Activated CD4-positive, alpha-beta T cell treated with anti-CD3 and anti-CD28 coated beads for 48 hours (primary cell): Measurements from ENCODE around the gene PCDHB5.
"Not testable (repeated sequence)": the region's sequence is repeated elsewhere in the genome, so short reads cannot be mapped to it uniquely, and the experiment has no call there.

Experiments used
- DNase-seq: peaks from one replicate; pipeline ENCODE4 v3.0.0-alpha.2; 2020

The PCDHB5 gene

DNA sequence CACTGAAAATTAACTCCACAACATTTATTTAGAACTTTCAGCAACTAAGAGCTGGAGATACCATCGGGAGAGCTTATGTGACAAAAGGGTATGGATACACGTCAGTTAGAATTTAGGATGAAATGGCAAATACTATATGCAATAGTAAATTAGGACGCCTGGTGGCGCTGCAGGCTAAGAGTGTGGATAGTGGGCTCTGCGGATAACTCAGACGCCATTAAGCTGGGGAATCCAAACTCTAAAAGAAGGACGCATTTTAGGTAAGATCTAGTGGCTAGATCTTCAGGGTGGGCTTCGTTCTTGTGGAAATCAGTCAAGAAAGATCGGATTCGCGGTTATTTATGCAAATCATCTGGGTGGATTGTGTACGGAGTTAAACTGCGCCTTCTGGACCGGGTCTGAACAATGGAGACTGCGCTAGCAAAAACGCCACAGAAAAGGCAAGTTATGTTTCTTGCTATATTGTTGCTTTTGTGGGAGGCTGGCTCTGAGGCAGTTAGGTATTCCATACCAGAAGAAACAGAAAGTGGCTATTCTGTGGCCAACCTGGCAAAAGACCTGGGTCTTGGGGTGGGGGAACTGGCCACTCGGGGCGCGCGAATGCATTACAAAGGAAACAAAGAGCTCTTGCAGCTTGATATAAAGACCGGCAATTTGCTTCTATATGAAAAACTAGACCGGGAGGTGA, at the start of gene PCDHB5:
TSS of gene PCDHB5 (plus strand) at position 177 of the 688 bp plus-strand sequence. CDS start at position 406, 229 bp downstream.
- DNase-seq = peak; percentile 27

DNA sequence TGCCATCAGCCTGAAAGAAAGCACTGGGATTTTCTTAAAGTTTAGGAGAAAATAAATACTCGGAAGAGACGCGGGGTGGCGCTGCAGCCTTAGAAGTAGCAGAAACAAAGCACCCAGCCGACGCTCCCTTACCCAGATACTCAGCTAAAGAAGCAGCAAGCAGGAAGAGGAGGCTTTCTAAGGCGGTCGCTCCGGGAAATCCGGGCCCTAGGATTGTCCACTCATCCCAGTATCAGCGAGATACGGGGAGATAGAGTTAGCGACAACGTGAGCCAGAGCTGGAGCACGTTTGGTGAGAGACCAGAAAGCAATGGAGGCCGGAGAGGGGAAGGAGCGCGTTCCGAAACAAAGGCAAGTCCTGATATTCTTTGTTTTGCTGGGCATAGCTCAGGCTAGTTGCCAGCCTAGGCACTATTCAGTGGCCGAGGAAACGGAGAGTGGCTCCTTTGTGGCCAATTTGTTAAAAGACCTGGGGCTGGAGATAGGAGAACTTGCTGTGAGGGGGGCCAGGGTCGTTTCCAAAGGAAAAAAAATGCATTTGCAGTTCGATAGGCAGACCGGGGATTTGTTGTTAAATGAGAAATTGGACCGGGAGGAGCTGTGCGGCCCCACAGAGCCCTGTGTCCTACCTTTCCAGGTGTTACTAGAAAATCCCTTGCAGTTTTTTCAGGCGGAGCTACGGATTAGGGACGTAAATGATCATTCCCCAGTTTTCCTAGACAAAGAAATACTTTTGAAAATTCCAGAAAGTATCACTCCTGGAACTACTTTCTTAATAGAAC, 40.3 kb upstream of the PCDHB5 start, which contains the start of gene PCDHB2:
TSS of gene PCDHB2 (plus strand) at position 135 of the 782 bp plus-strand sequence. CDS start at position 311, 176 bp downstream.
- no peak for DNase-seq

DNA sequence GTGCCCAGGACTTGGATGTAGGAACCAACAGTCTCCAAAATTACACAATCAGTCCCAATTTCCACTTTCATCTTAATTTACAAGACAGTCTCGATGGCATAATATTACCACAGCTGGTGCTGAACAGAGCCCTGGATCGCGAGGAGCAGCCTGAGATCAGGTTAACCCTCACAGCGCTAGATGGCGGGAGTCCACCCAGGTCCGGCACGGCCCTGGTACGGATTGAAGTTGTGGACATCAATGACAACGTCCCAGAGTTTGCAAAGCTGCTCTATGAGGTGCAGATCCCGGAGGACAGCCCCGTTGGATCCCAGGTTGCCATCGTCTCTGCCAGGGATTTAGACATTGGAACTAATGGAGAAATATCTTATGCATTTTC, 39.8 kb upstream of the PCDHB5 start:
- DNase-seq = no peak

DNA sequence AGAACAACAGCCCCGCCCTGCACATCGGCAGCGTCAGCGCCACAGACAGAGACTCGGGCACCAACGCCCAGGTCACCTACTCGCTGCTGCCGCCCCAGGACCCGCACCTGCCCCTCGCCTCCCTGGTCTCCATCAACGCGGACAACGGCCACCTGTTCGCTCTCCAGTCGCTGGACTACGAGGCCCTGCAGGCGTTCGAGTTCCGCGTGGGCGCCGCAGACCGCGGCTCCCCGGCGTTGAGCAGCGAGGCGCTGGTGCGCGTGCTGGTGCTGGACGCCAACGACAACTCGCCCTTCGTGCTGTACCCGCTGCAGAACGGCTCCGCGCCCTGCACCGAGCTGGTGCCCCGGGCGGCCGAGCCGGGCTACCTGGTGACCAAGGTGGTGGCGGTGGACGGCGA, 38.8 kb upstream of the PCDHB5 start:
- DNase-seq = not testable (repeated sequence)

DNA sequence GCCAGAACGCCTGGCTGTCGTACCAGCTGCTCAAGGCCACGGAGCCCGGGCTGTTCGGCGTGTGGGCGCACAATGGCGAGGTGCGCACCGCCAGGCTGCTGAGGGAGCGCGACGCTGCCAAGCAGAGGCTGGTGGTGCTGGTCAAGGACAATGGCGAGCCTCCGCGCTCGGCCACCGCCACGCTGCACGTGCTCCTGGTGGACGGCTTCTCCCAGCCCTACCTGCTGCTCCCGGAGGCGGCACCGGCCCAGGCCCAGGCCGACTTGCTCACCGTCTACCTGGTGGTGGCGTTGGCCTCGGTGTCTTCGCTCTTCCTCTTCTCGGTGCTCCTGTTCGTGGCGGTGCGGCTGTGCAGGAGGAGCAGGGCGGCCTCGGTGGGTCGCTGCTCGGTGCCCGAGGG, 38.4 kb upstream of the PCDHB5 start:
- DNase-seq = not testable (repeated sequence)

DNA sequence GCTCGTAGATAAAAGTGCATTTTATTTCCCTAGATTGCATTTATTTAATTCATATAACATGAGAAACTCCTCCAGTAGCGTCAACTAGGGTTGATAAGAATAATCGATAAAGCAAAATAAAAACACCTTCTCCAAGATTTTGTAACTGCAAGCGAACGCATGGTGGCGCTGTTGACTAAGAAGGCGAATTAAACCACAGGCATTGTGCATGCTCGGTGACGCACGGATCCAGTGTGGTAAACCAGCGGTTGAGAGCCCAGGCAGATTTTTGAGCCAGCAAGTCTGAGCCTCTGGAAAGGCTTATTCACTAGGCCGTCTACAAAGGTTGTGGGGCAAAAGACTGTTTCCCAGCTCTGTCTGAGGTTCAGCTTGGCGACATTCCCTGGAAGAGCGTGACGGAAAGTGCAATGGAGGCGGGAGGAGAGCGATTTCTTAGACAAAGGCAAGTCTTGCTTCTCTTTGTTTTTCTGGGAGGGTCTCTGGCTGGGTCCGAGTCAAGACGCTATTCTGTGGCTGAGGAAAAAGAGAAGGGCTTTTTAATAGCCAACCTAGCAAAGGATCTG, 34.7 kb upstream of the PCDHB5 start, which contains the start of gene PCDHB3:
TSS of gene PCDHB3 (plus strand) at position 231 of the 563 bp plus-strand sequence. CDS start at position 408, 177 bp downstream.
- peak; percentile 72 for DNase-seq

DNA sequence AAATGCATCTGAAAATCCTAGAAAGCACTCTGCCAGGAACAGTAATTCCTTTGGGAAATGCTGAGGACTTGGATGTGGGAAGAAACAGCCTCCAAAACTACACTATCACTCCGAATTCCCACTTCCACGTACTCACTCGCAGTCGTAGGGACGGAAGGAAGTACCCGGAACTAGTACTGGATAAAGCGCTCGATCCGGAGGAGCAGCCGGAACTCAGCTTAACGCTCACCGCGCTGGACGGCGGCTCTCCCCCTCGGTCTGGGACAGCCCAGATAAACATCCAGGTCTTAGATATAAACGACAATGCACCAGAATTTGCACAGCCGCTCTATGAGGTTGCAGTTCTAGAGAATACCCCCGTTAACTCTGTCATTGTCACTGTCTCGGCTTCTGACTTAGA, 33.9 kb upstream of the PCDHB5 start:
- no peak for DNase-seq

DNA sequence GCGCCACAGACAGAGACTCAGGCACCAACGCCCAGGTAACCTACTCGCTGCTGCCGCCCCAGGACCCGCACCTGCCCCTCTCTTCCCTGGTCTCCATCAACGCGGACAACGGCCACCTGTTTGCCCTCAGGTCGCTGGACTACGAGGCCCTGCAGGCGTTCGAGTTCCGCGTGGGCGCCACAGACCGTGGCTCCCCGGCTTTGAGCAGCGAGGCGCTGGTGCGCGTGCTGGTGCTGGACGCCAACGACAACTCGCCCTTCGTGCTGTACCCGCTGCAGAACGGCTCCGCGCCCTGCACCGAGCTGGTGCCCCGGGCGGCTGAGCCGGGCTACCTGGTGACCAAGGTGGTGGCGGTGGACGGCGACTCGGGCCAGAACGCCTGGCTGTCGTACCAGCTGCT, 32.9 kb upstream of the PCDHB5 start:
- DNase-seq = not testable (repeated sequence)

DNA sequence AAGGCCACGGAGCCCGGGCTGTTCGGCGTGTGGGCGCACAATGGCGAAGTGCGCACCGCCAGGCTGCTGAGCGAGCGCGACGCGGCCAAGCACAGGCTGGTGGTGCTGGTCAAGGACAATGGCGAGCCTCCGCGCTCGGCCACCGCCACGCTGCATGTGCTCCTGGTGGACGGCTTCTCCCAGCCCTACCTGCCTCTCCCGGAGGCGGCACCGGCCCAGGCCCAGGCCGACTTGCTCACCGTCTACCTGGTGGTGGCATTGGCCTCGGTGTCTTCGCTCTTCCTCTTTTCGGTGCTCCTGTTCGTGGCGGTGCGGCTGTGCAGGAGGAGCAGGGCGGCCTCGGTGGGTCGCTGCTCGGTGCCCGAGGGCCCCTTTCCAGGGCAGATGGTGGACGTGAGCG, 32.5 kb upstream of the PCDHB5 start:
- DNase-seq = not testable (repeated sequence)

DNA sequence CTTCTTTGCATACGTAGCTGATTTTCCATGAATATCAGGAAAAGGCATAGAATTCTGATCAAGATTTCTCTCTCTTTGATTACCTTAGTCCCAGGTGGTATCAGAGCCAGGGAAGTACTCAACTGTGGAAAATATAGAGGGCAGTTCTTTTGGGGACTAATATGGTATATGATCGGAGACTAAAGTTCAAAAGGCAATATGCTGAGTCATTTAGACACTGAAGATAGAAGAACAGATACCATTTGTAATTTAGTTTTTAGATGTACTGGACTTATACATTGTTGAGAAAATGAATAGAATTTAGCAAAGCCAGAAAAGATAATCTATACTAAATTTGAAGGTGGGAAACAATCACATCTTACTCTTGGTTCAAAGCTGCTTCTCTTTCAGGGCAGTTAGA, 29.7 kb upstream of the PCDHB5 start:
- no peak for DNase-seq

DNA sequence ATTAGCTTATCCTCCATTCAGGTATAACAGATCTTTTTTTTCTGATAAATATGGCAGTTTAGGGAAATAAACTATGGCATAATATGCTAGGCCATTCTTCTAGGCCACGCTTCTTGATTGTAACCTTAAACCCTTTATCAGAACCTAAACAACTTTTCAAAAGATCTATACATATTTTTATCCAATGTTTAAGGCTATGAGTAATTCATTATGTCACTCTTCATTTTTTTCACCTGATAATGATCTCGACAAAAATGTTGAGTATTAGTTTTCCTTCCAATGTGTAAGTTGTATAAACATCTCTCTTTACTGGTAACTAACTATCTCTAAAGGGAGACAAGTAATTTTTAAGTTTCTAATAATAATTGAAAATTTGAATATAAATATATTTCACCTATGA, 15.8 kb upstream of the PCDHB5 start:
- DNase-seq = no peak

DNA sequence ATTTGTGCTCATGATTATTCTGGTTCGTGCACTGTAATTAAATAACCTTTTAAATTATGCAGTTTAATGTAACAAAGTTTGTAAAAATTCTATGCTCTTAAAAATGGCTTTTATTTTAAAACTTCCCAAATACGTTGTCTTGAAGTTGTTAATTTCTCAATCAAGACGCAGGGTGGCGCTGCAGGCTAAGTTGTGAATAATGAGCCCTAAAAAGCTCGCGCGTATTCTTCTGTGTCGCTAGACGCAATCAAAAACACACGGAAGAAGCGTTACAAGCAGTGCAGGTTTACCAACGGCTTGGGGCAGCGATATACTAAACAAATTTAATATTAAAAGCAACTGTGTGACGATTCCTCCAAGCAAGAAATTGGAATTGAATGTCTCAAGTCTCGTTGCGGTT, 13.4 kb upstream of the PCDHB5 start, which contains the start of gene PCDHB4:
TSS of gene PCDHB4 (plus strand) at position 256 of the 400 bp plus-strand sequence. CDS start 181 bp downstream, outside the sequence.
- DNase-seq = peak; percentile 31

DNA sequence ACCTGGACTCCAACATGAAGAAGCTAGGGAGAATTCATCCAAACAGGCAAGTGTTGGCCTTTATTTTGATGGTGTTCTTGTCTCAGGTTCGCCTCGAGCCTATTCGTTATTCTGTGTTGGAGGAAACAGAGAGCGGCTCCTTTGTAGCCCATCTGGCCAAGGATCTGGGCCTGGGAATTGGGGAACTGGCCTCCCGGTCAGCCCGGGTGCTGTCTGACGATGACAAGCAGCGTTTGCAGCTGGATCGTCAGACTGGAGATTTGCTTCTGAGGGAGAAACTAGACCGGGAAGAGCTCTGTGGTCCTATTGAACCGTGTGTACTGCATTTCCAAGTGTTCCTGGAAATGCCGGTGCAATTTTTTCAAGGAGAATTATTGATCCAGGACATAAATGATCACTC, 13.0 kb upstream of the PCDHB5 start:
- DNase-seq = no peak

DNA sequence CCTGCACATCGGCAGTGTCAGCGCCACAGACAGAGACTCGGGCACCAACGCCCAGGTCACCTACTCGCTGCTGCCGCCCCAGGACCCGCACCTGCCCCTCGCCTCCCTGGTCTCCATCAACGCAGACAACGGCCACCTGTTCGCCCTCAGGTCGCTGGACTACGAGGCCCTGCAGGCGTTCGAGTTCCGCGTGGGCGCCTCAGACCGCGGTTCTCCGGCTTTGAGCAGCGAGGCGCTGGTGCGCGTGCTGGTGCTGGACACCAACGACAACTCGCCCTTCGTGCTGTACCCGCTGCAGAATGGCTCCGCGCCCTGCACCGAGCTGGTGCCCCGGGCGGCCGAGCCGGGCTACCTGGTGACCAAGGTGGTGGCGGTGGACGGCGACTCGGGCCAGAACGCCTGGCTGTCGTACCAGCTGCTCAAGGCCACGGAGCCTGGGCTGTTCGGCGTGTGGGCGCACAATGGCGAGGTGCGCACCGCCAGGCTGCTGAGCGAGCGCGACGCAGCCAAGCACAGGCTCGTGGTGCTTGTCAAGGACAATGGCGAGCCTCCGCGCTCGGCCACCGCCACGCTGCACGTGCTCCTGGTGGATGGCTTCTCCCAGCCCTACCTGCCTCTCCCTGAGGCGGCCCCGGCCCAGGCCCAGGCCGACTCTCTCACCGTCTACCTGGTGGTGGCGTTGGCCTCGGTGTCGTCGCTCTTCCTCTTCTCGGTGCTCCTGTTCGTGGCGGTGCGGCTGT, 11.4 kb upstream of the PCDHB5 start:
- not testable (repeated sequence) for DNase-seq

DNA sequence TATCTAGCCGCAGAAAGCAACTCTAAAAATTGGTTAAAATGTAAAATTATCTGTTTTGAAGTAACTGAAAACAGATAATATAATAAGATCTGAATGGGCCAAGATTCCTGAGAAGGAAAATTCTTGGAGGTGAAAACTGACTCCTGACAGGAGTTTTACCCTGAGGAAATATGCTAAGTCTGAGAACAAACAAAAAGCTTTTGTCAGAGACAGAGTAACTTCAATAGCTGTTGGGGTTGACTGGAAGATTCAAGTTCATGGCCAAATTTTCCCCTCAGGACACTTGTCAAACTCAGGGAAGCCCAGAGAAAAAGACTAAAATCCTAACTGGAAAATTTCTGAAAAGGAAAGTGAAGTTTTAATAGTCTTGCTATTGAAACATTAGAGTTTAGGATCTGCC, 7.7 kb upstream of the PCDHB5 start:
- DNase-seq = no peak

DNA sequence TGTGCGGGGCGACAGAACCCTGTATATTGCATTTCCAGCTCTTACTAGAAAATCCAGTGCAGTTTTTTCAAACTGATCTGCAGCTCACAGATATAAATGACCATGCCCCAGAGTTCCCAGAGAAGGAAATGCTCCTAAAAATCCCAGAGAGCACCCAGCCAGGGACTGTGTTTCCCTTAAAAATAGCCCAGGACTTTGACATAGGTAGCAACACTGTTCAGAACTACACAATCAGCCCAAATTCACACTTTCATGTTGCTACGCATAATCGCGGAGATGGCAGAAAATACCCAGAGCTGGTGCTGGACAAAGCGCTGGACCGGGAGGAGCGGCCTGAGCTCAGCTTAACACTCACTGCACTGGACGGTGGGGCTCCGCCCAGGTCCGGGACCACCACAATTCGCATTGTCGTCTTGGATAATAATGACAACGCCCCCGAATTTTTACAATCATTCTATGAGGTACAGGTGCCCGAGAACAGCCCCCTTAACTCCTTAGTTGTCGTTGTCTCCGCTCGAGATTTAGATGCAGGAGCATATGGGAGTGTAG, 786 bp downstream of the PCDHB5 start:
- no peak for DNase-seq

DNA sequence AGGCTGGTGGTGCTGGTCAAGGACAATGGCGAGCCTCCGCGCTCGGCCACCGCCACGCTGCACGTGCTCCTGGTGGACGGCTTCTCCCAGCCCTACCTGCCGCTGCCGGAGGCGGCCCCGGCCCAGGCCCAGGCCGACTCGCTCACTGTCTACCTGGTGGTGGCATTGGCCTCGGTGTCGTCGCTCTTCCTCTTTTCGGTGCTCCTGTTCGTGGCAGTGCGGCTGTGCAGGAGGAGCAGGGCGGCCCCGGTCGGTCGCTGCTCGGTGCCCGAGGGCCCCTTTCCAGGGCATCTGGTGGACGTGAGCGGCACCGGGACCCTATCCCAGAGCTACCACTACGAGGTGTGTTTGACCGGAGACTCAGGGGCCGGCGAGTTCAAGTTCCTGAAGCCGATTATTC, 2.3 kb downstream of the PCDHB5 start:
- not testable (repeated sequence) for DNase-seq

DNA sequence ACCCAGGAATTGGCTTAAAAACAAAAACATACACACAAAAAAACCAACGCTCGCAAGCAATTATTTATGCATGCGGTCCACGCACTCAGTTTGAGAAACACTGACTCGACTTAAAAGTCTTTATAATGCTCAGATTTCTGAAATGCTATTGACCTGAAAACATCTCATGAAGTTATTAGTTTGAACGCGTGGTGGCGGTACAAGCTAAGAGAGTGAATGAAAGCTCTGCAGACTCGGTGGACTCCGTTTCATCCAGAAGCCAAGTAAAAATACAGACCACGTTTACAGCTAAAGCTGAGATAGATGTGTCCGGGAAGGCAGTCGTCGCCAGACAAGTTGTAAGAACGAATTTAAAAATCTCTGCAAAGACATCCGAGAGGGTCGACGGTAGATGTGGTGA, 14.8 kb downstream of the PCDHB5 start, which contains the start of gene PCDHB6:
TSS of gene PCDHB6 (plus strand) at position 246 of the 400 bp plus-strand sequence. CDS start 201 bp downstream, outside the sequence.
- no peak for DNase-seq

DNA sequence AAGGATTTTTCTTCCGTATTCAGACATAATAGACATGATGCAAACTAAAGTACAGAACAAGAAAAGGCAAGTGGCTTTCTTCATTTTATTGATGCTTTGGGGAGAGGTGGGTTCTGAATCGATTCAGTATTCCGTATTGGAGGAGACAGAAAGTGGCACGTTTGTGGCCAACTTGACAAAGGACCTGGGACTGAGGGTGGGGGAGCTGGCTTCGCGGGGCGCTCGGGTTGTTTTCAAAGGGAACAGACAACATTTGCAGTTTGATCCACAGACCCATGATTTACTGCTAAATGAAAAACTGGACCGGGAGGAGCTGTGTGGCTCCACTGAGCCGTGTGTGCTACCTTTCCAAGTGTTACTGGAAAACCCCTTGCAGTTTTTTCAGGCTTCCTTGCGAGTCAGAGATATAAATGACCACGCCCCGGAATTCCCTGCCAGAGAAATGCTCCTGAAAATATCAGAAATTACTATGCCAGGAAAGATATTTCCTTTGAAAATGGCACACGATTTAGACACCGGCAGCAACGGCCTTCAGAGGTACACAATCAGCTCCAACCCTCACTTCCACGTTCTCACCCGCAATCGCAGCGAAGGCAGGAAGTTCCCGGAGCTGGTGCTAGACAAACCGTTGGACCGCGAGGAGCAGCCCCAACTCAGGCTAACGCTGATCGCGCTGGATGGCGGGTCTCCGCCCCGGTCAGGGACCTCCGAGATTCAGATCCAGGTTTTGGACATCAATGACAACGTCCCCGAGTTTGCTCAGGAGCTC, 15.4 kb downstream of the PCDHB5 start:
- DNase-seq = no peak

DNA sequence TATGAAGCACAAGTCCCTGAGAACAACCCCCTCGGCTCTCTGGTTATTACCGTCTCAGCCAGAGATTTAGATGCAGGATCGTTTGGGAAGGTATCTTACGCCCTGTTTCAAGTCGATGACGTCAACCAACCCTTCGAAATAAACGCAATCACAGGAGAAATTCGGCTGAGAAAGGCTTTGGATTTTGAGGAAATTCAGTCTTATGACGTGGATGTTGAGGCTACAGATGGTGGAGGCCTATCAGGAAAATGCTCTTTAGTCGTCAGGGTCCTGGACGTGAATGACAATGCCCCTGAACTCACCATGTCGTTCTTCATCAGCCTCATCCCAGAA, 16.0 kb downstream of the PCDHB5 start:
- DNase-seq = no peak

DNA sequence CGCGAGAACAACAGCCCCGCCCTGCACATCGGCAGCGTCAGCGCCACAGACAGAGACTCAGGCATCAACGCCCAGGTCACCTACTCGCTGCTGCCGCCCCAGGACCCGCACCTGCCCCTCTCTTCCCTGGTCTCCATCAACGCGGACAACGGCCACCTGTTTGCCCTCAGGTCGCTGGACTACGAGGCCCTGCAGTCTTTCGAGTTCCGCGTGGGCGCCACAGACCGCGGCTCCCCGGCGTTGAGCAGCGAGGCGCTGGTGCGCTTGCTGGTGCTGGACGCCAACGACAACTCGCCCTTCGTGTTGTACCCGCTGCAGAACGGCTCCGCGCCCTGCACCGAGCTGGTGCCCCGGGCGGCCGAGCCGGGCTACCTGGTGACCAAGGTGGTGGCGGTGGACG, 16.6 kb downstream of the PCDHB5 start:
- not testable (repeated sequence) for DNase-seq

DNA sequence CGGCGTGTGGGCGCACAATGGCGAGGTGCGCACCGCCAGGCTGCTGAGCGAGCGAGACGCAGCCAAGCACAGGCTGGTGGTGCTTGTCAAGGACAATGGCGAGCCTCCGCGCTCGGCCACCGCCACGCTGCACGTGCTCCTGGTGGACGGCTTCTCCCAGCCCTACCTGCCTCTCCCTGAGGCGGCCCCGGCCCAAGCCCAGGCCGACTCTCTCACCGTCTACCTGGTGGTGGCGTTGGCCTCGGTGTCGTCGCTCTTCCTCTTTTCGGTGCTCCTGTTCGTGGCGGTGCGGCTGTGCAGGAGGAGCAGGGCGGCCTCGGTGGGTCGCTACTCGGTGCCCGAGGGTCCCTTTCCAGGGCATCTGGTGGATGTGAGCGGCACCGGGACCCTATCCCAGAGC, 17.1 kb downstream of the PCDHB5 start:
- DNase-seq = not testable (repeated sequence)
